ENCODE data around the gene CDH13.

CDH13 gene

GRCh38 chr16:82652826-82653225 is 26.1 kb downstream of the CDH13 start:
- Histone ChIP-seq H3K27me3 (ENCODE audit: control insufficient read depth in 1 of 2, insufficient read depth in 2 of 2, low read length in 2 of 2) (no peaks in the 10 kb centered on the region), H3K36me3 (ENCODE audit: control insufficient read depth in 2 of 2, insufficient read depth in 2 of 2, low read length in 2 of 2) (no peaks in the 10 kb centered on the region), H3K27ac (ENCODE audit: low read length) (no peak overlapping the region), H3K4me3 (ENCODE audit: low read length in 2 of 2) (no peak overlapping the region), H3K9ac (ENCODE audit: low read length in 2 of 2) (no peak overlapping the region), H3K9me3 (ENCODE audit: control insufficient read depth in 2 of 2, low read length in 2 of 2) (no peaks in the 10 kb centered on the region), H3K4me1 (ENCODE audit: control insufficient read depth, insufficient read depth, low read length) (peaks cover 9% of the 10 kb centered on the region)

- Histone ChIP-seq H3K27me3 (ENCODE audit: control insufficient read depth in 1 of 2, insufficient read depth in 2 of 2, low read length in 2 of 2) (no peaks in the 10 kb centered on the region), H3K4me3 (ENCODE audit: low read length in 2 of 2) (no peak overlapping the region), H3K9me3 (ENCODE audit: control insufficient read depth in 2 of 2, low read length in 2 of 2) (no peaks in the 10 kb centered on the region), H3K9ac (ENCODE audit: low read length in 2 of 2) (no peak overlapping the region), H3K27ac (ENCODE audit: low read length) (no peak overlapping the region), H3K4me1 (ENCODE audit: control insufficient read depth, insufficient read depth, low read length) (peaks cover 9% of the 10 kb centered on the region), H3K36me3 (ENCODE audit: control insufficient read depth in 2 of 2, insufficient read depth in 2 of 2, low read length in 2 of 2) (no peaks in the 10 kb centered on the region)
These were observed 27.1 kb downstream of the CDH13 start for GRCh38 chr16:82653550-82654511.

DNA sequence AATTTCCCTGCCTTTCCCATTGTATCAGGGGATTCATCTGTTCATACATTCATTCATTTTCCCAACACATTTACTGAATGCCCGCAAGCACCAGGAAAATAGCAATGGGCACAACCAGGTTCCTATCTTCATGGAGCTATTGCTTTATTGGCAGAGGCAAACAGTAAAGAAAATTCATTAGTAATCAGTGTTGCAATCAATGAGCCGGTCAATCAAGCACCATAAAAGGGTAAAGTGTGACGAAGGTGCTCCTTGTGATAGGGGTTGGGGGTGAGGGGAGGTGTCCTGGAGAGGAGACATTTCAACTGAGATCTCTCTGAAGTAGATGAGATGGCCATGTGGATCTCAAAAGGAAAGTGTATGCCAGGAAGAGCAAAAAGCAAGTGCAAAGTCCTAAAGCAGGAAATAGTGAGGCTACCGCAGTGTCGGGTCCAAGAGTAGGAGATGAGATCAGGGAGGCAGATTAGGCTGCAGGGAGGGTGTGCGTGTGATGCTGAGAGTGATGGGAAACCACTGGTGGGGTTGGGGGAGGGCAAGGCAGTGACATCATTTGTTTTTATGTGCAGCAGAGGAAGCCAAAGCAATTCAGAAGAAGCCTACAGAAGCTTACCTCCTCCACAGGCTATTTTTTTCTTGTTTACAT is 28.4 kb downstream of the CDH13 start:
- Histone ChIP-seq H3K27ac (ENCODE audit: low read length) (no peak overlapping the region), H3K9me3 (ENCODE audit: control insufficient read depth in 2 of 2, low read length in 2 of 2) (no peaks in the 10 kb centered on the region), H3K4me1 (ENCODE audit: control insufficient read depth, insufficient read depth, low read length) (peaks cover 9% of the 10 kb centered on the region), H3K36me3 (ENCODE audit: control insufficient read depth in 2 of 2, insufficient read depth in 2 of 2, low read length in 2 of 2) (no peaks in the 10 kb centered on the region), H3K4me3 (ENCODE audit: low read length in 2 of 2) (no peak overlapping the region), H3K27me3 (ENCODE audit: control insufficient read depth in 1 of 2, insufficient read depth in 2 of 2, low read length in 2 of 2) (no peaks in the 10 kb centered on the region), H3K9ac (ENCODE audit: low read length in 2 of 2) (no peak overlapping the region)

DNA sequence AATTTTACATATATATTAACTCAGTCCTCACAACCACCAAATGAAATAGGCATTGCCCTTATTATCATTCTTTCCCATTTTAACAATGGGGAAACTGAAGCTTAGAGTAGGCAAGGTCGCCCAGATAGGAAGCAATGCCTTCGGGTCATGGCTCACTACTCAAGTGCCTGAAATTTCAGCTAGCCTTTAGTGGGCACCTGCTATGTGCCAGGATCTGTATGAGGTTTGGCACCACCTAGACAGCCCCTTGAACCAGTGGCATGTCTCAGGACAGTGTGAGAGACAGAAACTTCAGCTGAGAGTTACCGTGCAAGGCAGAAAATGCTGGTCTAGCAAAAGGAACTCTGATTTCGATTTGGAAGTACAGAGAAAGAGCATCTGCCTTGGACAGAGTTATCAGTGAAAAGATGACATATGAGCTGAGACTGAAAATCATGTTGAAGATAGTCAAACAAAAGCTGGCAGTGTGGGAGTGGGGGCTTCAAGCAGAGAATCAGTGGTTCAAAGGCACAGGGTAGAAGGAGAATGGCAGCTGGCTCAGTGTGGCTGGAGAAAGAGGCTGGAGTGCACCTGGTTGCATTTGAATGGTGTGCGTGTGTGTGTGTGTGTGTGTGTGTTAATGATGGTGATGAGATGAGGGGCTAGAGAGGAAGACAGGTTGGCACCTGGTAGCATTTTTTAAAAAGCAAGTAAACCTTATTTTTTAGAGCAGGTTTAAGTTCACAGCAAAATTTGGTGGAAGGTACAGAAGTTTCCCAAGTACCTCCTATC is 29.1 kb downstream of the CDH13 start:
- Histone ChIP-seq H3K4me3 (ENCODE audit: low read length in 2 of 2) (no peak overlapping the region), H3K4me1 (ENCODE audit: control insufficient read depth, insufficient read depth, low read length) (peaks cover 9% of the 10 kb centered on the region), H3K9ac (ENCODE audit: low read length in 2 of 2) (no peak overlapping the region), H3K27me3 (ENCODE audit: control insufficient read depth in 1 of 2, insufficient read depth in 2 of 2, low read length in 2 of 2) (no peaks in the 10 kb centered on the region), H3K27ac (ENCODE audit: low read length) (no peak overlapping the region), H3K36me3 (ENCODE audit: control insufficient read depth in 2 of 2, insufficient read depth in 2 of 2, low read length in 2 of 2) (no peaks in the 10 kb centered on the region), H3K9me3 (ENCODE audit: control insufficient read depth in 2 of 2, low read length in 2 of 2) (no peaks in the 10 kb centered on the region)

DNA sequence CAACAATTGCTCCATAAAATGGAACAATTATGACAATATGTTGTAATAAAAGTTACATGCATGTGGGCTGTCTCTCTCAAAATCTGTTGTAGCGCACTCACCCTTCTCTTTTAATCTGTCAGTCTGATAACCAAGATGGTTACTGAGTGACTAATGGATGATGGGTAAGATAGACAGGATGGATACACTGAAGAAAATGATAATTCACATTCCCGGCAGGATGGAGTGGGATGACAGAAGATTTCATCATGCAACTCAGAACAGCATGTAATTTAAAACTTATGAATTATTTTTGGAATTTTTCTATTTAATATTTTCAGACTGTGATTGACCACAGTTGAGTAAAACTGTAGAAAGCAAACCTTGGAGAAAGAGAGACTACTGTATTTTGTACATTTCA is 30.5 kb downstream of the CDH13 start:
- Histone ChIP-seq H3K4me1 (ENCODE audit: control insufficient read depth, insufficient read depth, low read length) (peaks cover 9% of the 10 kb centered on the region), H3K27me3 (ENCODE audit: control insufficient read depth in 1 of 2, insufficient read depth in 2 of 2, low read length in 2 of 2) (no peaks in the 10 kb centered on the region), H3K27ac (ENCODE audit: low read length) (no peak overlapping the region)

GRCh38 chr16:82657786-82658185 is 31.0 kb downstream of the CDH13 start:
- Histone ChIP-seq H3K9ac (ENCODE audit: low read length in 2 of 2) (no peak overlapping the region), H3K9me3 (ENCODE audit: control insufficient read depth in 2 of 2, low read length in 2 of 2) (no peaks in the 10 kb centered on the region), H3K4me1 (ENCODE audit: control insufficient read depth, insufficient read depth, low read length) (peaks cover 9% of the 10 kb centered on the region), H3K36me3 (ENCODE audit: control insufficient read depth in 2 of 2, insufficient read depth in 2 of 2, low read length in 2 of 2) (no peaks in the 10 kb centered on the region), H3K27me3 (ENCODE audit: control insufficient read depth in 1 of 2, insufficient read depth in 2 of 2, low read length in 2 of 2) (no peaks in the 10 kb centered on the region), H3K4me3 (ENCODE audit: low read length in 2 of 2) (no peak overlapping the region), H3K27ac (ENCODE audit: low read length) (no peak overlapping the region)

More for the DNA sequence above, 30.5 kb downstream of the CDH13 start:
- Histone ChIP-seq H3K9me3 (ENCODE audit: control insufficient read depth in 2 of 2, low read length in 2 of 2) (no peaks in the 10 kb centered on the region), H3K4me3 (ENCODE audit: low read length in 2 of 2) (no peak overlapping the region), H3K9ac (ENCODE audit: low read length in 2 of 2) (no peak overlapping the region), H3K36me3 (ENCODE audit: control insufficient read depth in 2 of 2, insufficient read depth in 2 of 2, low read length in 2 of 2) (no peaks in the 10 kb centered on the region)

- Histone ChIP-seq H3K9ac (ENCODE audit: low read length in 2 of 2) (no peak overlapping the region), H3K4me3 (ENCODE audit: low read length in 2 of 2) (no peak overlapping the region), H3K27ac (ENCODE audit: low read length) (no peak overlapping the region), H3K4me1 (ENCODE audit: control insufficient read depth, insufficient read depth, low read length) (peaks cover 4% of the 10 kb centered on the region), H3K27me3 (ENCODE audit: control insufficient read depth in 1 of 2, insufficient read depth in 2 of 2, low read length in 2 of 2) (no peaks in the 10 kb centered on the region), H3K36me3 (ENCODE audit: control insufficient read depth in 2 of 2, insufficient read depth in 2 of 2, low read length in 2 of 2) (no peaks in the 10 kb centered on the region), H3K9me3 (ENCODE audit: control insufficient read depth in 2 of 2, low read length in 2 of 2) (no peaks in the 10 kb centered on the region)
These were observed 32.0 kb downstream of the CDH13 start for GRCh38 chr16:82658796-82659195.

- H3K27me3 ChIP-seq (ENCODE audit: control insufficient read depth in 1 of 2, insufficient read depth in 2 of 2, low read length in 2 of 2): no peaks in the 10 kb centered on the region
- H3K9me3 ChIP-seq (ENCODE audit: control insufficient read depth in 2 of 2, low read length in 2 of 2): no peaks in the 10 kb centered on the region
- no peak overlapping the region for H3K27ac ChIP-seq (ENCODE audit: low read length)
- no peaks in the 10 kb centered on the region for H3K36me3 ChIP-seq (ENCODE audit: control insufficient read depth in 2 of 2, insufficient read depth in 2 of 2, low read length in 2 of 2)
- H3K4me3 ChIP-seq (ENCODE audit: low read length in 2 of 2): no peak overlapping the region
- no peak overlapping the region for H3K9ac ChIP-seq (ENCODE audit: low read length in 2 of 2)
- H3K4me1 ChIP-seq (ENCODE audit: control insufficient read depth, insufficient read depth, low read length): no peaks in the 10 kb centered on the region
These were observed 33.4 kb downstream of the CDH13 start for GRCh38 chr16:82660075-82660645.

DNA sequence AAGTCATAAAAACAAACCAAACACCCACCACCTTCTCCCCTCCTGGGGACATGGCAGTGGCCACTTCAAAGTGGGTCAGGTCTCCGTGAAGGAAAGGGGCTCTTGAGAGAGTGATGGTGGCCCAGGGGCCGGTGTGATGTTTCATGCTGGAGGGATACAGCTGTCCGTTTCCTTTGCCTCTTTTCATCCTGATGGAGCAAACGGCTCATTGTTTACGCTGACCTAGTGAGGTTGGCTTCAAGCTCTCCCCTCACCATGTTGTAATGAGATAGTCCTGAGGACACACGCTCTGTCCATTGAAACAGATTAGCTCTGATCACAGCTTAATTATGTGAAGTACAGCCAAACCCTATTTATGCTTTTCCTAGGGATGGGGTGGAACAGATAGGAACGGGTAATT is 34.2 kb downstream of the CDH13 start:
- Histone ChIP-seq H3K36me3 (ENCODE audit: control insufficient read depth in 2 of 2, insufficient read depth in 2 of 2, low read length in 2 of 2) (no peaks in the 10 kb centered on the region), H3K27ac (ENCODE audit: low read length) (no peak overlapping the region), H3K4me3 (ENCODE audit: low read length in 2 of 2) (no peak overlapping the region), H3K4me1 (ENCODE audit: control insufficient read depth, insufficient read depth, low read length) (no peaks in the 10 kb centered on the region), H3K27me3 (ENCODE audit: control insufficient read depth in 1 of 2, insufficient read depth in 2 of 2, low read length in 2 of 2) (no peaks in the 10 kb centered on the region), H3K9ac (ENCODE audit: low read length in 2 of 2) (no peak overlapping the region), H3K9me3 (ENCODE audit: control insufficient read depth in 2 of 2, low read length in 2 of 2) (no peaks in the 10 kb centered on the region)

DNA sequence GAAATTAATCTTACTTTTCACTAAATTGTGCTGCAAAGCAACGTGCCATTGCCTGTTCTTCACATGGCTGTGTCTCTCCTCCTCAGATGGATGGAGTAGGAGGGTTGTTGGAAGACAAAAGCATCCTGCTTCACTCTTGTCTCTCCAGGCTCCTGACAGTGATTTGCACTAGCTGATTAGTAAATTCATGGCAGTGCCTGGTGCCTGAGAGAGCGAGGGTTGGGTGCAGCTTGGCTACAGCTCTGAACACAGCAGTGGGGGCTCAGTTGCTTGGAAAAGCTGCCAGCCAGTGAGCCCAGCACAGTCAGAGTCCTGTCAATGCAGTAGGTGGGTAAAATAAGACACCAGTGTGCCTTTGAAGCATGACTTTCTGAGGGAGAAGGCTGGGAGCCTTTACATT is 37.4 kb downstream of the CDH13 start:
- Histone ChIP-seq H3K27ac (ENCODE audit: low read length) (no peak overlapping the region), H3K27me3 (ENCODE audit: control insufficient read depth in 1 of 2, insufficient read depth in 2 of 2, low read length in 2 of 2) (no peaks in the 10 kb centered on the region), H3K4me3 (ENCODE audit: low read length in 2 of 2) (no peak overlapping the region), H3K4me1 (ENCODE audit: control insufficient read depth, insufficient read depth, low read length) (no peaks in the 10 kb centered on the region), H3K9ac (ENCODE audit: low read length in 2 of 2) (no peak overlapping the region), H3K9me3 (ENCODE audit: control insufficient read depth in 2 of 2, low read length in 2 of 2) (no peaks in the 10 kb centered on the region), H3K36me3 (ENCODE audit: control insufficient read depth in 2 of 2, insufficient read depth in 2 of 2, low read length in 2 of 2) (no peaks in the 10 kb centered on the region)
